HG03558 (cell line): ENCODE data around the gene XIAP.
A peak's percentile ranks its signal among the peaks of the same experiment; 100 is the strongest.

ENCODE experiments used
- ATAC-seq: cut with Tn5 transposase; IDR thresholded peaks from one replicate; pipeline ENCODE4 v1.9.1; 2021; ENCODE audit warnings: moderate number of reproducible peaks; ENCODE audit not compliant: unreplicated experiment; ENCODE audit errors: extremely low read depth

The XIAP gene

DNA sequence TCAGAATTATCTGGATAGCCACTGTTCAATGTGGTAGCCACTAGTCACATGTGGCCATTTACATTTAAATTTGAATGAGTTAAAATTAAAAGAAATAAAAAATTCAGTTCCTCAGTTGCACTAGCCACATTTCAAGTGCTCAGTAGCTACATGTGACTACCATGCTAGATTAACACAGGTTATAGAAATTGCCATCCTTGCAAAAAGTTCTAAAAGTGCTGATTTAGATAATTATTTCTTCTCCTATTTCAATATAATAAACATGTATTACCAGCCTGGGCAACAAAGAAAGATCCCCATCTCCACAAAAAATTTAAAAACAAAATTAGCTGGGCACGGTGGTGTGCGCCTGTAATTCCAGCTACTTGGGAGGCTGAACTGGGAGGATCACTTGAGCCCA is 90.0 kb downstream of the XIAP start:
- no peak for ATAC-seq

GRCh38 chrX:123959281-123960063 is 99.6 kb downstream of the XIAP start:
- no peak for ATAC-seq

GRCh38 chrX:123960956-123961267 is 101.1 kb downstream of the XIAP start:
- ATAC-seq = no peak

DNA sequence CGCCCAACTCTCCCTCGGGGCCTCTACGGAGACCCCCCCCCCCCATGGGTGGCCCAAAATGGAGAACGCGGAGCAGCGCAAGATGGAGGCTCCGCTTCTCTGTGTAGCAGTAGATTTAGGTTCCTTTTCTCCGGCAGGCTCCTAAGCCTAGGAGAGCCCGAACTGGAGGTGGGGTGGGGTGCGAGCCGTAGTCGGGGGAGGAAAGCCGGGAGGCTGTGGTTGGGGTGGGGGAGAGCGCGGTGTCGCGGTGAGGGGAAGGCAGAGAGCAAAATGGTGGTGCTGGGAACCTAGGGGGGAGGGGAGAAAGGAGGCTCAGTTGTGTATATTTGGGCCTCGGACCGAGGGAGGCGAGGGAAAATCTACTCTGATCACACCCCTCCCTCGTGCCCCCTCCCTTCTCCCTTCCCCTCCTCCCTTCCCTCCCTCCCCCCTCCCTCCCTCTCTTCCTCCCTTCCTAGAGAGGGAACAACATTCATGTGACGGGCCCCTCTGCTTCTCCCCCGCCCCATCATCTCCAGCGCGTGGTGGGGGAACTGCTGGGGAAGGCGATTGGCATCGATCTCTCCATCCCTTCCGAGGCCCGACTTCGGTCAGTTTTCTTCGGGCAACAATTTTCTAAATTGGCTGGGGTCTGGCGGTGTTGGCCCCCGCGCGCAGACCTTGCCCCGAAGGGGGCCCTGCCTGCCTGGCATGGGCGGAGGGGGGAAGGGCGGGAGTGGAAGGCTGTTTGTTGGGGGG is 101.6 kb downstream of the XIAP start, which contains the start of gene STAG2:
TSS of gene STAG2 (plus strand) at position 439 of the 738 bp plus-strand sequence. CDS start 60,922 bp downstream, outside the sequence.
- ATAC-seq = no peak

GRCh38 chrX:123962006-123962467 is 102.2 kb downstream of the XIAP start:
- ATAC-seq = no peak

DNA sequence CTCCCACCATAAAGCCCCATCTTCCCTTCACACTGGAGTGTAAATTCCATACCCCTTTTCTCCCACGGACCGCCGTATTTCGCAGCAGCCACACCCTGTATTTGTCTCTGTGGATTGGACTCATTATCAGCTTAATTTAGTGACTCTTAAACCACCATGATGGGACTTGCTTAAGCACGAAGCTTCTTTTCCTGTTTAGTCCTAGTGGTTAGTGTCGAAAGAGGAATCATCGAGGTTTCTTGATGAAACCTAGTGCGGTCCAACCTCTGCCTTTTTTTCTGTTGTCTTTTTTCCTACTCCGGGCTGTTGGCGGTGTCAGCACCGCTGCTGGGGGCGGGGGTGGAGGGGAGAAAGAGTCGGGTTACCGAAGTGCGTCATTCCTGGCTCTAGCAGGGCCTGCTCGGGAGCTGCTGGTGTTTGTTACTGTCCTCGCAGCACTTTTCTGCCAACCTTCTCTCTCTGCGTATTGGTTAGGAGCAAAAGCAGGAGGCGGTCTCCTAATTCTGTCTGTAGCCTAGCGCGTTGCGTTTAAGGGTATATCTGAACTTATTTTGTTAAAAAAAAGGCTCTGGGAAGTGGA is 103.0 kb downstream of the XIAP start:
- ATAC-seq = peak; percentile 45
